ENCODE data around the gene PEAK1.
A peak's percentile ranks its signal among the peaks of the same experiment; 100 is the strongest.

The PEAK1 gene

GRCh38 chr15:77144492-77145070 lies 275.3 kb downstream of the PEAK1 start:
- no peaks in the 10 kb centered on the region for H3K36me3 ChIP-seq (ENCODE audit: control insufficient read depth in 1 of 2, insufficient read depth in 2 of 2, low read length in 2 of 2)
- H3K9ac ChIP-seq (ENCODE audit: low read length): no peak overlapping the region
- no peak overlapping the region for H3K14ac ChIP-seq (ENCODE audit: low read length)
- no peaks in the 10 kb centered on the region for H3K79me2 ChIP-seq (ENCODE audit: control insufficient read depth, insufficient read depth, low read length, poor library complexity)
- peak overlapping the region; percentile 58 for H4K8ac ChIP-seq (ENCODE audit: low read depth, low read length)
- H3K4me2 ChIP-seq (ENCODE audit: low read length): peak overlapping the region; percentile 11
- no peak overlapping the region for H4K12ac ChIP-seq (ENCODE audit: low read depth, low read length)
- no CpG with 5 or more reads among the region's 4 CpGs for WGBS (ENCODE audit: extremely low coverage, insufficient coverage, insufficient read length)
- no peaks in the 10 kb centered on the region for H3K27me3 ChIP-seq (ENCODE audit: insufficient read depth, low read length)
- H3K4me1 ChIP-seq (ENCODE audit: control insufficient read depth in 1 of 2, insufficient read depth in 2 of 2, low read length in 2 of 2): peaks cover 12 to 18% of the 10 kb centered on the region in 2 experiments
- H4K91ac ChIP-seq (ENCODE audit: low read depth, low read length): peak overlapping the region; percentile 70
- no peak overlapping the region for H3K18ac ChIP-seq (ENCODE audit: low read length)
- no peaks in the 10 kb centered on the region for H3K9me3 ChIP-seq (ENCODE audit: insufficient read depth, low read depth, low read length)
- no peak overlapping the region for H3K23ac ChIP-seq (ENCODE audit: low read length)
- no peak overlapping the region for H3K4ac ChIP-seq (ENCODE audit: low read depth, low read length)
- H3K4me3 ChIP-seq (ENCODE audit: low read depth, low read length): no peak overlapping the region
- peaks cover 12% of the 10 kb centered on the region for H3K79me1 ChIP-seq (ENCODE audit: low read length)
- peak; percentile 47 to 84 for DNase-seq
- H2BK120ac ChIP-seq (ENCODE audit: insufficient read depth, low read length, poor library complexity): peak overlapping the region; percentile 47
- H2BK12ac ChIP-seq (ENCODE audit: low read length): peak overlapping the region; percentile 70
- H2AK5ac ChIP-seq (ENCODE audit: low read length): no peak overlapping the region
- no peak overlapping the region for H2AFZ ChIP-seq (ENCODE audit: insufficient read depth, low read length, poor library complexity)
- H2BK5ac ChIP-seq (ENCODE audit: low read depth, low read length, poor library complexity): peak overlapping the region; percentile 88
- peak overlapping the region; percentile 92 for H3K27ac ChIP-seq (ENCODE audit: low read depth, low read length)

GRCh38 chr15:77144026-77144425 lies 275.9 kb downstream of the PEAK1 start:
- Histone ChIP-seq H2BK12ac (ENCODE audit: low read length) (peak overlapping the region; percentile 70), H3K4me2 (ENCODE audit: low read length) (peak overlapping the region; percentile 11)
- no CpG with 5 or more reads among the region's 2 CpGs for WGBS (ENCODE audit: extremely low coverage, insufficient coverage, insufficient read length)

DNA sequence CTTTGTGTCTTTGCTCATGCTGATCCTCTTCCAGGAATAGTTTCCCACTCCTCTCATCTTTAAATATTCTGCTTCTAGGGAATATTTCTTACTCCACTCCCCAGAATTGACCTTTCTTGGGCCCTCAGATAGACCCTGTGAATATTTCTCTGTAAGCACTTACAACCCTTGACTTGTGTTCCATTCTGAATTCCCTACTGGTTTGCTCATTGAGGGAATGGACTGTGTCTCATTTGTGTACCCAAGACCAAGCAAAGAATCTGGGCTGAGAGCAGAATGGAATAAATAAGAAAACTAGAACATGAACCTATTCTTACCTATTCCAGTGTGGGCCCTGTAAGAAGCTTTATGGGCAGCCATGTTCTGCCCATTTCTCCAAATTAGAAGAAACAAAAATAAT lies 276.3 kb downstream of the PEAK1 start:
- no peak overlapping the region for H3K23ac ChIP-seq (ENCODE audit: low read length)

More at GRCh38 chr15:77144026-77144425, 275.9 kb downstream of the PEAK1 start:
- H4K8ac ChIP-seq (ENCODE audit: low read depth, low read length): peak overlapping the region; percentile 58
- DNase-seq: peak in 1 of 2 donors; percentile 7
- H3K79me1 ChIP-seq (ENCODE audit: low read length): peaks cover 12% of the 10 kb centered on the region
- peak overlapping the region; percentile 47 for H2BK120ac ChIP-seq (ENCODE audit: insufficient read depth, low read length, poor library complexity)
- no peak overlapping the region for H3K9ac ChIP-seq (ENCODE audit: low read length)
- no peak overlapping the region for H4K12ac ChIP-seq (ENCODE audit: low read depth, low read length)
- H3K4me3 ChIP-seq (ENCODE audit: low read depth, low read length): no peak overlapping the region
- no peak overlapping the region for H3K14ac ChIP-seq (ENCODE audit: low read length)
- H3K23ac ChIP-seq (ENCODE audit: low read length): no peak overlapping the region
- peak overlapping the region; percentile 70 for H4K91ac ChIP-seq (ENCODE audit: low read depth, low read length)
- no peak overlapping the region for H3K4ac ChIP-seq (ENCODE audit: low read depth, low read length)
- no peak overlapping the region for H3K18ac ChIP-seq (ENCODE audit: low read length)
- no peak overlapping the region for H2AK5ac ChIP-seq (ENCODE audit: low read length)
- H3K79me2 ChIP-seq (ENCODE audit: control insufficient read depth, insufficient read depth, low read length, poor library complexity): no peaks in the 10 kb centered on the region
- no peak overlapping the region for H2AFZ ChIP-seq (ENCODE audit: insufficient read depth, low read length, poor library complexity)
- peak overlapping the region; percentile 92 for H3K27ac ChIP-seq (ENCODE audit: low read depth, low read length)
- H2BK5ac ChIP-seq (ENCODE audit: low read depth, low read length, poor library complexity): peak overlapping the region; percentile 88
- H3K36me3 ChIP-seq (ENCODE audit: control insufficient read depth in 1 of 2, insufficient read depth in 2 of 2, low read length in 2 of 2): no peaks in the 10 kb centered on the region
- H3K9me3 ChIP-seq (ENCODE audit: insufficient read depth, low read depth, low read length): no peaks in the 10 kb centered on the region
- H3K27me3 ChIP-seq (ENCODE audit: insufficient read depth, low read length): no peaks in the 10 kb centered on the region
- H3K4me1 ChIP-seq (ENCODE audit: control insufficient read depth in 1 of 2, insufficient read depth in 2 of 2, low read length in 2 of 2): peaks cover 12 to 18% of the 10 kb centered on the region in 2 experiments

GRCh38 chr15:77143191-77143590 lies 276.7 kb downstream of the PEAK1 start:
- Histone ChIP-seq H3K27me3 (ENCODE audit: insufficient read depth, low read length) (no peaks in the 10 kb centered on the region), H3K27ac (ENCODE audit: low read depth, low read length) (peak overlapping the region; percentile 92), H3K36me3 (ENCODE audit: control insufficient read depth in 1 of 2, insufficient read depth in 2 of 2, low read length in 2 of 2) (no peaks in the 10 kb centered on the region), H3K18ac (ENCODE audit: low read length) (no peak overlapping the region), H3K9ac (ENCODE audit: low read length) (no peak overlapping the region), H2AK5ac (ENCODE audit: low read length) (no peak overlapping the region), H3K4me3 (ENCODE audit: low read depth, low read length) (no peak overlapping the region), H3K14ac (ENCODE audit: low read length) (no peak overlapping the region), H3K79me2 (ENCODE audit: control insufficient read depth, insufficient read depth, low read length, poor library complexity) (no peaks in the 10 kb centered on the region), H2BK5ac (ENCODE audit: low read depth, low read length, poor library complexity) (peak overlapping the region; percentile 16), H3K23ac (ENCODE audit: low read length) (no peak overlapping the region), H3K79me1 (ENCODE audit: low read length) (peaks cover 12% of the 10 kb centered on the region), H3K4ac (ENCODE audit: low read depth, low read length) (no peak overlapping the region), H4K8ac (ENCODE audit: low read depth, low read length) (no peak overlapping the region), H3K4me1 (ENCODE audit: control insufficient read depth in 1 of 2, insufficient read depth in 2 of 2, low read length in 2 of 2) (peaks cover 12 to 18% of the 10 kb centered on the region in 2 experiments), H4K12ac (ENCODE audit: low read depth, low read length) (no peak overlapping the region), H2BK12ac (ENCODE audit: low read length) (no peak overlapping the region), H4K91ac (ENCODE audit: low read depth, low read length) (no peak overlapping the region), H3K9me3 (ENCODE audit: insufficient read depth, low read depth, low read length) (no peaks in the 10 kb centered on the region), H2AFZ (ENCODE audit: insufficient read depth, low read length, poor library complexity) (no peak overlapping the region), H2BK120ac (ENCODE audit: insufficient read depth, low read length, poor library complexity) (peak overlapping the region; percentile 49), H3K4me2 (ENCODE audit: low read length) (no peak overlapping the region)
- WGBS (ENCODE audit: extremely low coverage, insufficient coverage, insufficient read length): no CpG with 5 or more reads among the region's 7 CpGs
- DNase-seq: no peak

More for the DNA sequence above, 276.3 kb downstream of the PEAK1 start:
- Histone ChIP-seq H2BK120ac (ENCODE audit: insufficient read depth, low read length, poor library complexity) (peak overlapping the region; percentile 49), H3K27ac (ENCODE audit: low read depth, low read length) (peak overlapping the region; percentile 92), H4K8ac (ENCODE audit: low read depth, low read length) (no peak overlapping the region), H3K9me3 (ENCODE audit: insufficient read depth, low read depth, low read length) (no peaks in the 10 kb centered on the region), H3K4me2 (ENCODE audit: low read length) (no peak overlapping the region), H2BK12ac (ENCODE audit: low read length) (no peak overlapping the region), H4K12ac (ENCODE audit: low read depth, low read length) (no peak overlapping the region), H3K4ac (ENCODE audit: low read depth, low read length) (no peak overlapping the region), H2AK5ac (ENCODE audit: low read length) (no peak overlapping the region), H4K91ac (ENCODE audit: low read depth, low read length) (no peak overlapping the region), H2AFZ (ENCODE audit: insufficient read depth, low read length, poor library complexity) (no peak overlapping the region), H3K27me3 (ENCODE audit: insufficient read depth, low read length) (no peaks in the 10 kb centered on the region), H3K79me2 (ENCODE audit: control insufficient read depth, insufficient read depth, low read length, poor library complexity) (no peaks in the 10 kb centered on the region), H3K4me3 (ENCODE audit: low read depth, low read length) (no peak overlapping the region), H3K36me3 (ENCODE audit: control insufficient read depth in 1 of 2, insufficient read depth in 2 of 2, low read length in 2 of 2) (no peaks in the 10 kb centered on the region), H3K79me1 (ENCODE audit: low read length) (peaks cover 12% of the 10 kb centered on the region), H3K18ac (ENCODE audit: low read length) (no peak overlapping the region), H3K14ac (ENCODE audit: low read length) (no peak overlapping the region), H2BK5ac (ENCODE audit: low read depth, low read length, poor library complexity) (peak overlapping the region; percentile 16), H3K4me1 (ENCODE audit: control insufficient read depth in 1 of 2, insufficient read depth in 2 of 2, low read length in 2 of 2) (peaks cover 12 to 18% of the 10 kb centered on the region in 2 experiments), H3K9ac (ENCODE audit: low read length) (no peak overlapping the region)
- DNase-seq: no peak

All from trophoblast cell (in vitro differentiated cells and primary cell).